ENCODE data around the gene USPL1. TPM values are rescaled to one million over a fixed set of nuclear protein-coding genes. Genes with fewer than 3 reads are reported as not detected.
"Not testable (repeated sequence)": the region's sequence is repeated elsewhere in the genome, so short reads cannot be mapped to it uniquely, and the experiment has no call there.

The USPL1 gene
- total and polyA plus RNA-seq, 2 experiments from 2014 or later: 10.0 to 13.0 TPM

DNA sequence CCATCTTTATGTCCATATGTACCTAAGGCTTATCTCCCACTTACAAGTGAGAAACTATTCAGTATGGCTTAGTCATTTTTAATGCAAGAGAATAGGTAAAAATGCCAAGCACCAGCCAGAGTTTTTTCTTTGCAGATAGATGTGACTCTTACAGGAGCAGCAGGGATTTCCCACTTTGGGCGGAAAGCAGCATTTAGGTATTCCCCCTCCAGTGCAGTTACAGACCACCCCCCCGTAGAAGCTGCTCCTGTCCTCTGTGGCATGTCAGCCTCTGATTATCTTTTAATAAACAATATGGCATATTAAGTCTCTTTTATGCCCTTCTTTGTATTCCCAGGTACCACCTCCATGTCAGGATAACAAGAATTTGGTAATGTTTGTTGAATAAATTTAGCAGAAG lies 24.7 kb upstream of the USPL1 start:
- H4K20me1 ChIP-seq (ENCODE audit: insufficient read depth): no peaks in the 10 kb centered on the region
- no peaks in the 10 kb centered on the region for H3K9me3 ChIP-seq (ENCODE audit: low read depth)
- no peak for TF ChIP-seq EZH2 (IDR thresholded peaks at IDR 0.05; ENCODE audit: insufficient read depth, poor library complexity, severe bottlenecking)
- TF ChIP-seq EZH2phosphoT487 (IDR thresholded peaks at IDR 0.05; ENCODE audit: insufficient read depth, low read depth): no peak
- H3K9me2 ChIP-seq (ENCODE audit: insufficient read depth): no peaks in the 10 kb centered on the region
- DNase-seq: no peak
- H3K27me3 ChIP-seq (replicated peaks; ENCODE audit: insufficient read depth): no peaks in the 10 kb centered on the region
- no peak overlapping the region for H3K27ac ChIP-seq
- 70 to 83% methylated on average over 2 of the region's 2 CpGs for WGBS, 2 experiments (ENCODE audit: low coverage in 1 of 2, low lambda C conversion rate in 2 of 2, missing lambda C conversion rate in 2 of 2)
- H2AFZ ChIP-seq: no peak overlapping the region
- in situ Hi-C loops (cut with MboI): no loop called here
- no peak overlapping the region for H3K9ac ChIP-seq
- H3K4me3 ChIP-seq: no peak overlapping the region
- no peak overlapping the region for H3K4me2 ChIP-seq (ENCODE audit: unreplicated experiment)
- no peaks in the 10 kb centered on the region for H3K79me2 ChIP-seq (ENCODE audit: insufficient read depth)
- H3F3A ChIP-seq (ENCODE audit: insufficient read depth): no peaks in the 10 kb centered on the region
- H3K36me3 ChIP-seq (ENCODE audit: low read depth): no peaks in the 10 kb centered on the region
- H3K4me1 ChIP-seq (ENCODE audit: insufficient read depth): 0 out of 2 replicates have a peak, but pooled peaks cover 2% of the 10 kb centered on the region

DNA sequence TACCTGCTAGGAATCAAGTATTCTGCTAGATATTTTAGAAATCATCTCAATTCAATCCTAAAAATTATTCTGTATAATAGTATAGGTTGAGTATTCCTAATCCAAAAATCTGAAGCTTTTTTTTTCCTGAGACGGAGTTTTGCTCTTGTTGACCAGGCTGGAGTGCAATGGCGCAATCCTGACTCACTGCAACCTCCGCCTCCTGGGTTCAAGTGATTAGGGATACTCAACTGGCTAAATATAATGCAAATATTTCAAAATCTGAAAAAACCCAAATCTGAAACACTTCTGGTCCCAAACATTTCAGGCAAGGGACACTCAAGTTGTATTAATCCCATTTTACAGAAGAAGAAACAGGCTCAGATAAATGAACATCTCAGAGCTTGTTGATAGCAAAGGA lies 17.2 kb upstream of the USPL1 start:
- in situ Hi-C loops (cut with MboI): no loop called here
- H4K20me1 ChIP-seq (ENCODE audit: insufficient read depth): no peaks in the 10 kb centered on the region

DNA sequence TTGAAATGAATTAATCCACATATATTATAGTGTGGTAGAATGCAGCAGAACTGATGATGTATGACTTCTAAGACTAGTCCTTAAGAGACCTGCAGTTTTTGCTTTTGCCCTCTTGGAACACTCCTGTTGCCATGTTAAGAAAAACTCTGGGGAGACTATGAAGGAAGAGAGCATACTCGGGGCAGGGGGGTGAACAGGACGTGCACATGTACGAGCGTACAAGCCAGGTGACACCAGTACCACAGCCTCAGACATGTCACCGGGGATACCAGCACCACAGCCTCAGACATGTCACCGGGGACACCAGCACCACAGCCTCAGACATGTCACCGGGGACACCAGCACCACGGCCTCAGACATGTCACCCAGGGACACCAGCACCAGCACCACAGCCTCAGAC lies 15.9 kb upstream of the USPL1 start:
- Histone ChIP-seq H3K79me2 (ENCODE audit: insufficient read depth) (no peaks in the 10 kb centered on the region), H3K9ac (no peak overlapping the region), H2AFZ (no peak overlapping the region), H3K4me2 (ENCODE audit: unreplicated experiment) (no peak overlapping the region), H3K9me3 (ENCODE audit: low read depth) (no peaks in the 10 kb centered on the region), H4K20me1 (ENCODE audit: insufficient read depth) (no peaks in the 10 kb centered on the region), H3K4me3 (no peak overlapping the region), H3K36me3 (ENCODE audit: low read depth) (no peaks in the 10 kb centered on the region), H3K4me1 (ENCODE audit: insufficient read depth) (no peaks in the 10 kb centered on the region), H3K9me2 (ENCODE audit: insufficient read depth) (no peaks in the 10 kb centered on the region), H3K27ac (no peak overlapping the region), H3F3A (ENCODE audit: insufficient read depth) (no peaks in the 10 kb centered on the region), H3K27me3 (replicated peaks; ENCODE audit: insufficient read depth) (no peaks in the 10 kb centered on the region)
- no peak for DNase-seq
- in situ Hi-C loops (cut with MboI): no loop called here
- 95 to 97% methylated on average over 8 of the region's 8 CpGs for WGBS, 2 experiments (ENCODE audit: low coverage in 1 of 2, low lambda C conversion rate in 2 of 2, missing lambda C conversion rate in 2 of 2)
- TF ChIP-seq EZH2 (IDR thresholded peaks at IDR 0.05; ENCODE audit: insufficient read depth, poor library complexity, severe bottlenecking): no peak
- TF ChIP-seq EZH2phosphoT487 (IDR thresholded peaks at IDR 0.05; ENCODE audit: insufficient read depth, low read depth): no peak

More for the DNA sequence above, 17.2 kb upstream of the USPL1 start:
- Histone ChIP-seq H3K4me3 (no peak overlapping the region), H3K27me3 (replicated peaks; ENCODE audit: insufficient read depth) (no peaks in the 10 kb centered on the region), H3K9me2 (ENCODE audit: insufficient read depth) (no peaks in the 10 kb centered on the region), H3K9me3 (ENCODE audit: low read depth) (no peaks in the 10 kb centered on the region), H3K9ac (no peak overlapping the region), H3K4me1 (ENCODE audit: insufficient read depth) (no peaks in the 10 kb centered on the region), H3K27ac (no peak overlapping the region), H3K79me2 (ENCODE audit: insufficient read depth) (no peaks in the 10 kb centered on the region), H3K4me2 (ENCODE audit: unreplicated experiment) (no peak overlapping the region), H2AFZ (no peak overlapping the region), H3K36me3 (ENCODE audit: low read depth) (no peaks in the 10 kb centered on the region), H3F3A (ENCODE audit: insufficient read depth) (no peaks in the 10 kb centered on the region)
- 90 to 96% methylated on average over 3 of the region's 3 CpGs for WGBS, 2 experiments (ENCODE audit: low coverage in 1 of 2, low lambda C conversion rate in 2 of 2, missing lambda C conversion rate in 2 of 2)
- no peak for TF ChIP-seq EZH2phosphoT487 (IDR thresholded peaks at IDR 0.05; ENCODE audit: insufficient read depth, low read depth)
- TF ChIP-seq EZH2 (IDR thresholded peaks at IDR 0.05; ENCODE audit: insufficient read depth, poor library complexity, severe bottlenecking): no peak
- no peak for DNase-seq

DNA sequence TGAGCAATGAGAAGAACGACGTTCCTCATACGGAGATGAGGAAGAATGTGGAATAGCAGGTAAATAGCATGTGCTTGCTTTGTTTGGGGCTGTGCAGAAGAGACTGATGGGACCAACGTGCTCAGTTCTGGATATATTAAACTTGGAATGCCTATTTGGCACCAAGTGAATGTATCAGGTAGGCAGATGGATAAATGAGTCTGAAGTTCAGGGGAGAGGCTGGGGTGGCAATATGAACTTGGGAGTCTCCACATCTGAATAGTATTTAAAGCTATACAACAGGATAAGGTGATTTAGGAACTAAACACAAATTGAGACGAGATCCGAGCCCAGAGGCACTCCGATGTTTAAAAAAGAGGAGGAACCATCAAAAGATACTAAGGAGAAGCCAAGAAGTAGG lies 12.7 kb upstream of the USPL1 start:
- 98 to 99% methylated on average over 7 of the region's 7 CpGs for WGBS, 2 experiments (ENCODE audit: low coverage in 1 of 2, low lambda C conversion rate in 2 of 2, missing lambda C conversion rate in 2 of 2)

DNA sequence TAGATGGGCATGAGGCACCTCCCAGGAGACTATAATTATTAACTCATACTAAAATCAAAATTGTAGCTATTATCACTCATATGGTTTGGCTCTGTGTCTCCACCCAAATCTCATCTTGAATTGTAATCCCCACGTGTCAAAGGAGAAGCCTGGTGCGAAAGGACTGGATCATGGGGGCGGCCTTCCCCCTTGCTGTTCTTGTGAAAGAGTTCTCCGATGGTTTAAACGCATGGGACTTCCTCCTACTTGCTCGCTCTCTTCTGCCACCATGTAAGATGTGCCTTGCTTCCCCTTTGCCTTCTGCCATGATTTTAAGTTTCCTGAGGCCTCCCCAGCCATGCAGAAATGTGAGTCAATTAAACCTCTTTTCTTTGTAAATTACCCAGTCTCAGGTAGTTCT lies 10.5 kb upstream of the USPL1 start:
- H3K9ac ChIP-seq; H3K27me3 ChIP-seq (replicated peaks; ENCODE audit: insufficient read depth); H3K36me3 ChIP-seq (ENCODE audit: low read depth); H3K27ac ChIP-seq; H3K4me1 ChIP-seq (ENCODE audit: insufficient read depth); H3K4me2 ChIP-seq (ENCODE audit: unreplicated experiment); H3K4me3 ChIP-seq; in situ Hi-C loops (cut with MboI); H4K20me1 ChIP-seq (ENCODE audit: insufficient read depth); H3K9me3 ChIP-seq (ENCODE audit: low read depth); DNase-seq; H3F3A ChIP-seq (ENCODE audit: insufficient read depth); H3K9me2 ChIP-seq (ENCODE audit: insufficient read depth); H2AFZ ChIP-seq: not testable (repeated sequence)
- WGBS, 2 experiments (ENCODE audit: low coverage in 1 of 2, low lambda C conversion rate in 2 of 2, missing lambda C conversion rate in 2 of 2): 85 to 89% methylated on average over 6 of the region's 6 CpGs
- H3K79me2 ChIP-seq (ENCODE audit: insufficient read depth): peaks cover 23% of the 10 kb centered on the region

More for the DNA sequence above, 12.7 kb upstream of the USPL1 start:
- Histone ChIP-seq H4K20me1 (ENCODE audit: insufficient read depth) (no peaks in the 10 kb centered on the region), H2AFZ (no peak overlapping the region), H3K27ac (no peak overlapping the region), H3K9me3 (ENCODE audit: low read depth) (no peaks in the 10 kb centered on the region), H3K79me2 (ENCODE audit: insufficient read depth) (peaks cover 3% of the 10 kb centered on the region; the same call in 1 of the 2 replicates), H3K4me2 (ENCODE audit: unreplicated experiment) (no peak overlapping the region), H3K36me3 (ENCODE audit: low read depth) (no peaks in the 10 kb centered on the region), H3K4me3 (no peak overlapping the region), H3K9me2 (ENCODE audit: insufficient read depth) (no peaks in the 10 kb centered on the region), H3K4me1 (ENCODE audit: insufficient read depth) (no peaks in the 10 kb centered on the region), H3K9ac (no peak overlapping the region), H3K27me3 (replicated peaks; ENCODE audit: insufficient read depth) (no peaks in the 10 kb centered on the region), H3F3A (ENCODE audit: insufficient read depth) (no peaks in the 10 kb centered on the region)
- in situ Hi-C loops (cut with MboI): no loop called here
- DNase-seq: no peak
- TF ChIP-seq EZH2phosphoT487 (IDR thresholded peaks at IDR 0.05; ENCODE audit: insufficient read depth, low read depth) (no peak), EZH2 (IDR thresholded peaks at IDR 0.05; ENCODE audit: insufficient read depth, poor library complexity, severe bottlenecking) (no peak)
